GM15510 (cell line): Measurements from ENCODE around the gene SERPINH1.
A peak's percentile ranks its signal among the peaks of the same experiment; 100 is the strongest.

Experiments
- POLR2A ChIP-seq: IDR thresholded peaks from 3 replicates; pipeline ENCODE4 v1.6.1; 2011; ENCODE audit warnings: borderline replicate concordance; ENCODE audit not compliant: insufficient read length; ENCODE audit errors: extremely low read depth

The SERPINH1 gene

DNA sequence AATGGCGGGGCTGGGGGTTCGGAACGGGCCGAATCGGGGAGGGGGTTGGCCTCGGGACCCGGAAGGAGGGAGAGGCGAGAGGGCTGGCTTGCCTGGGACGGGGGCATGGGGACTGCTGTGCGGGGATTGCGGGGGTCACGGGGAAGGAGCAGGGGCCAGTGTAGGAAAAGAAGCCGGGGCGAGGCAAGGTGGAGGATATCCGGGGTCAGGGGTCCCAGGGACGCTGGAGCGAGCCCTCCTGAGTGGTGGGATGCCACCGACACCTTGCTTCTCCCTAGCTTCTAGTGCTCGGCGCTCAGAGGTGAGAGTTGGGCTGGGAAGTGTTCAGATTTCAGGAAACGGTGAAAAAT, 35.9 kb upstream of the SERPINH1 start:
- TF ChIP-seq POLR2A: no peak

DNA sequence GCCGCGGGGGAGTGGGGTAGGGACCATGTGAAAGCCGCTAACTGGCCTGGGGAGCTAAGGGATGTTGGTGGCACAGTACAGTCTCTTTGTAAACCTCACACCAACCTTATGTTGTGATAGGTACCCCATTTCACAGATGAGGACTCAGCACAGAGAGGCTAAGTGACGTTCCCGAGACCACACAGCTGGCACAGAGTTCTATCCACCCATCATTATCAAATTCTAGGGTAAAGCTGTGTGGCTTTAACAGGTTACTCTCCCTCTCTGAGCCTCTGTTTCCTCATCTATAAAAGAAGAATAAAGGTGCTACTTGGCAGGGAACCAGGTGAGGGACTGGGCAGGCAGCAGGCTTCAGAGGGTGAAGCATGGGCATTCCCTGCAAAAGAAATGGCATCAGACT, 34.9 kb upstream of the SERPINH1 start:
- no peak for TF ChIP-seq POLR2A

DNA sequence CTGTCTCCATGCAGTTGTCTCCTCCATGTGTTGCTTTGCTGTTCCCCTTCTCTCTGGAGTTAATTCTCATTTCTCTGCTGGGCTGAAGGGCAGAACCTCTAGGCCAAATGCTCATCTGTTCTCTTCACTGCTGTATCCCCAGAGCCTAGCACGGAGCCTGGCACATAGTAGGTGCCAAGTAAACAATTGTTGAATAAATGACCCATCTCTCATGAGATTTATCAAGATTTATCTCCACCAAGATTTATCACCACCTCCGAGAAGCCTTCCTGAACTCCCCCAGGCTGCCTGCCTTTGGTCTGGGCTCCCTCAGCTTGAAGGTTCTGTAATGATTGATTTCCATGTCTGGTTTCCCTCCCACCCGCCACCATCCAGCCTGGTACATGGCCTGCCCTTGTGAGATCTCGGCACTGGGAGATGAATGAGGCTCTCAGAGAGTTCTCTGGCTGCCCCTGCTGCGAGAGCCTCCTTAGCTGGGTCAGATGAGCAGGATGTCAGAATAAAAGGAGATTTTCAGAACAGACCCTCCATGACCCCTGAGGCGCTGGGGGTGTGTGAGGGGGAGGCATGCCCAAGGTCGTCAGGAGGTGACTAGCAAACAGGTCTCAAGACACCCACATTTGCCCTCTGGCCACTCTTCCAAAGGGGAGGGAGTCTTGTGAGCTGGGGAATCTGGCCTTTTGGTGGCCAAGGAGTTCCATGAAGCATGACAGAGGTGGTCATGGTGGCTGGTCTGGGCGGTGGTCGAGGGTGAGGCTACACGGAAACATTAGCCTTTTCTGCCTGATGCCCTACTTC, 33.9 kb upstream of the SERPINH1 start:
- TF ChIP-seq POLR2A: no peak

DNA sequence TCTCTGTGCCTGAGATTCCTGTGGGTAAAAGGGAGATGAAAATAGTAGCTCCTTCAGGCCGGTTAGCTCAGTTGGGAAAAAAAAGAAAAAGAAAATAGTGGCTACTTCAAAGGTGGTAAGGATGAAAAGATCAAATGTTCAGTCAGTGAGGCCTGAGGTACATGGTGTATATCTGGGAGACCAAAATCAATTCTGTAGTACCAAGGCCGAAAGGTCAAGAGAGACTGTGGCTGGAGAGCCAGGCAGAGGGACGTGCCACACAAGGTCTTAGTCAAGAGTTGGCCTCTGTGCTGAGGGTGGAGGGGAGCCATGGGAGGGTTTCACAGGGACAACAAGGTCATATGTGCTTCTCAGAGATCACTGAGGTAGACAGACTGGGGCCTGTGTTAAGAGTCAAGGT, 31.5 kb upstream of the SERPINH1 start:
- TF ChIP-seq POLR2A: no peak

DNA sequence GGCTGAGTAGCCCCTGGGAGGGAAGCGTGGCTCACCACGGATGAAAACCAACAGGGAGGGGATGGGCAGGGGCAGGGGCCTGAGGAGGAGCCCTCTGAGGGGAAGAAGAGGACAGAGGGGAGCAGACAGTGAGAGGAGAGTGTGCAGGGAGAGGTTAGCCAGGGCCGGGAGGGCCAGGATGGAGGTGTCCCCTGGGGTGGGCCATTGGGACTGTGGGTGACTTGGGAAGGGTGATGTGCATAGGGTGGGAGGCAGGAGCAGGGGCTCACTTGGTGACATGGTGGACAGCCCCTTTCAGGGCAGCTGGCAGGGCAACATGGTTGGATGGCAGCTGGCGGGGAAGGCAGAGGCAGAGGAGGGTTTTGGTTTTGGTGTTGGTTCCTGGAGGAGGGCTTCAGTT, 30.7 kb upstream of the SERPINH1 start:
- TF ChIP-seq POLR2A: no peak

DNA sequence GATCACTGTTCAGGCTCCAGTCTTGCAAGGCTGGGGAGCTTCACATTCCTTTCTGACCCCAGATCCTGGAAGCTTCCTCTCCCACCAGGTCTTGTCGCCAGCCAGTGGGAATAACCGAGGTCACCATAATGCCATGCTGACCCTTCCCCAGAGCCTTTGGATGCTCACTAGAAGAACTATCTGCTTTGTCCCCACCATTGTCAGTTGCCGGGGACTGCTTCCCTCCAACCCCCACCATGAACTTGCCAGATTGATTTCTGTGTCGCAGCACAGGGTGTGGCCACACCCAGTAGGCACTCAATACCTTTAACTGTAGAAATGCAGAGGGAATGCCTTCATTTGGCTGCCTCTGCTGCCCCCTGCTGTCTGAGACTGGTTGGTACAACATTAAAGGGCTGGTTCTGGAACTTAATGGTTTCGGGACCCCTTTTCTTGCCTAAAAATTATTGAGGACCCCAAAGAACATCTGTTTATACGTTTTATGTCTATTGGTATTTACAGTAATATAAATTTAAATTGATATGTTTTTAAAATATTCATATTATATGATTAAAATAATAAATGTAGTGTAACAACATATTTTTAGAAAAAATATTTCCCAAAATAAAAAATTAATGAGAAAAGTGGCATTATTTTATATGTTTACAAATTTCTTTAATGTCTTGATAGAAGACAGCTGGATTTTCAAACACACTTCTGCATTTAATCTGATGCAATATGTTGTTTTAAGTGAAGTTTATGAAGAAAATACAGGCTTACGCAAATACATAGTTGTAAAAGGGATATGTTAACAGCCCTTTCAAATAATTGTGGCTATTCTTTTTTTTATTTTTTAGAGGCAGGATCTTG, 29.6 kb upstream of the SERPINH1 start:
- TF ChIP-seq POLR2A: no peak

DNA sequence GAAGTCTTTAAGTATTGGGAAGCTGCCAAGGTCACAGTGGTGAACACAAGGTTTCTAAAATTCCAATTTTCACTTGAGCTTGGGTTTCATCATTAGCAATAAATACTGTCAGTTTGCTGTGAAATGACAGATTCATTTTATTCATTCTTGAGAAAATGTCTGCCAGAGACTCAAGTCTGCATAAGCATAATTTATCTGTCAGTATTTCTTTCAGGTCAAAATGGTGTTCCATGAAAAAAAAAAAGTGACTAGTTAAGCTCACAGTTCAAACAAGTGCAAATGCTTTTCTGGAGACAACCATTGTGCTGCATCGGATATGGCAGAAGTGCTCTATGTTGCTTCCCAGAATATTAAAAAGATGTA, 28.2 kb upstream of the SERPINH1 start:
- no peak for TF ChIP-seq POLR2A

DNA sequence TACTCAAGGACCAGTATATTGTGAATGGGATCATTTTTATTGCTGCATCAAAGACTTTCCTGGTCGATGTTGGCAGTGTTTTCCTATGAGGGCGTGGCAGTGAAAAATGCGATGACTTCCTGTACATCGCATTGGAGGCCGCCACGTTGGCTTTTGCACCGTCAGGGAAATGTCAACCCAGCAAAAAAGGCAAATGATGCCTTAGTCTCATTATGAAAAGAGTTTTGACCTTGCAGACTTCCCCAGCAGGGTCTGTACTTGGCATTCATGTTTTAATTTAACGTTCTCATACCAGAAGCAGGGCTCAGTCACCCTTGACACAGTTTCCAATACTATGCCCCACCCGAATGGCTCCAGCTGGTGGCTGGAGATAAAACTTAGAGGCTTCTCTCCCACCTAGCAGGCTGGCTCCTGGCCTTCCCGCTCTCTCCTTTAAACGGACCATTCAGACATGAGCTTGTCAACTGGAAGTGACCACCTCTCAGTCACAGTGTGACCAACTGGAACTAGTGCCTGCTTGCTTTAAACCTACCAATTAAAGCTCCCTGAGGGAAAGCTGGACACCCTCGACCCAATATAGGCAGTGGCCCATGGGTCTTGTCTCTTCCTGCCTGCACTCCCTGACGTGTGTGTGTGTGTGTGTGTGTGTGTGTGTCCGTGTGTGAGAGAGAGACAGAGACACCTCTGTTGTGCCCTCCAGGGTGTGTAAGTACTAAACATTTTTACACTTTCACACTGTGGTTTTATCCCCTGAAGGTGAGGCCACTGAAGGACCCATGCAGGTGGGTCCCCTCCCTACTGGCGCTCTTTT, 27.6 kb upstream of the SERPINH1 start:
- TF ChIP-seq POLR2A: no peak

DNA sequence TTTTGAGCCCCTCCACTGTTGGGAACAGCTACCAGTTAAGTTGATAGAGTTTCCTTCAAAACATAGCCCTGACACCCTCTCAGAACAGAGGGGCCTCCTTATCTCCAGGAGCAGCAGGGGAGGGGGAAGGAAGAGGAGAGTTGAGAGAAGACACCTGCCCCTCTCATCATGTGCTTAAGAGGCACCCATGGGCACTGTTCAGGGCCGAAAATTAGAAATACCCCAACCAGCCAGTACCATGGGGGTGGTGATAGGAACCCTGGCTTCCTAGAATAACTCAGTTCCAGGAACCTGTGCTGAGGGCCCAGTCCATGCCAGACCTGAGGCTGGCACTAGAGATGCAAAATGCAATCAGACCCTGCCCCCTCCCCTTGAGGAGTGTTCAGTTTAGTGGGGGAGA, 27.0 kb upstream of the SERPINH1 start:
- TF ChIP-seq POLR2A: no peak

DNA sequence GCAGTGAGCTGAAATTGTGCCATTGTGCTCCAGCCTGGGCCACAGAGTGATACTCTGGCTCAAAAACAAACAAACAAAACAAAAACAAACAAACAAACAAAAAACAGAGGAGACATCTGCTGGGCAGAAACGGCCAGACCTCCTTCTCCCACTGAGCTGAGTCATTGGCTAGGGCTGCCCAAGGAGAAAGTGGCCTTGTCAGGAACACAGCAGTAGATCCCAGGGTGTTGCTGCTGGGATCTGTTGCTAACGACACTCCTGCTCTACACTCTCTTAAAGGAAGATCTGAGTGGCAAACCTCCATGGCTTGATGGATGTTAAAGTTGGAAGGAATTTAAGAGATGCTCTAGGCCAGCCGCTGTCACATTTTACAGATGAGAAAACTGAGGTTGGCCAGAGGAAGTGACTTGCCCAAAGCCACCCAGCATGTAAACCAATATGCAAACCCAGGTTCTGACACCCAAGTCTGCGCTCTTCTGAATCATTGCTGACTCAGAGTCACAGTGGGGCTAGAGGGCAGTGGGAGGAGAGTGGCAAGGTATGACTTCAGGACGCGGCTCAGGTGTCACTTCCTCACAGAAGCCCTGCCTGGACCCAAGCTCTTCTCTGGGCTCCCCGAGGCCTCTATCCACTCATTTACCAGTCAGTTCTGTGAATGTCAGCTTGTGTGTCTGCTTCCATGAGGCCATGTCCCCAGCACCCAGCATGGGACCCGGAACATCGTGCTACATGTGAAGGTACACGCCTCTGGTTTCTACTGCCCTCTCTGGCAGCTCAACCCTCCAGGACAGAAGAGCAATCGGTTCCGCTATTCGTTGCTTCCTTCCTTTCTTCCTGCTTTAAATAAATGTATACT, 25.0 kb upstream of the SERPINH1 start:
- peak; percentile 57 for TF ChIP-seq POLR2A

DNA sequence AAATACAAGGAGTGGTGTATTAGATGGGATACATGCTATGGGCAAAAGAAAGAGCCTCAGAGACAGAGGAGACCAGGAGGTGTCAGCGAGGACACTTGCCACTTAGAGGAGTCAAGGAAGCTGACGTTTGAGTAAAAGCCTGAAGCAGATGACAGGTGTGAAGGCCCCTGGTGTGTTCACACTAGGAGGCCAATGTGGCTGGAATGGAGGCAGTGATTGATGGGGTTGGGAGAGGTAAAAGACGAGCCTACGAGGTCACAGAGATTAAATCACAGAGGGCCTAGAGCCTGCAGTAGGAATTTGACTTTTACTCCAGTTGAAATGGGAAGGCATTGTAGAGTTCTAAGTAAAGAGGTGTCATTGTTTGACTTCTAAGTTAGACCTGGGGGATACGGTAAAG, 24.3 kb upstream of the SERPINH1 start:
- TF ChIP-seq POLR2A: no peak

DNA sequence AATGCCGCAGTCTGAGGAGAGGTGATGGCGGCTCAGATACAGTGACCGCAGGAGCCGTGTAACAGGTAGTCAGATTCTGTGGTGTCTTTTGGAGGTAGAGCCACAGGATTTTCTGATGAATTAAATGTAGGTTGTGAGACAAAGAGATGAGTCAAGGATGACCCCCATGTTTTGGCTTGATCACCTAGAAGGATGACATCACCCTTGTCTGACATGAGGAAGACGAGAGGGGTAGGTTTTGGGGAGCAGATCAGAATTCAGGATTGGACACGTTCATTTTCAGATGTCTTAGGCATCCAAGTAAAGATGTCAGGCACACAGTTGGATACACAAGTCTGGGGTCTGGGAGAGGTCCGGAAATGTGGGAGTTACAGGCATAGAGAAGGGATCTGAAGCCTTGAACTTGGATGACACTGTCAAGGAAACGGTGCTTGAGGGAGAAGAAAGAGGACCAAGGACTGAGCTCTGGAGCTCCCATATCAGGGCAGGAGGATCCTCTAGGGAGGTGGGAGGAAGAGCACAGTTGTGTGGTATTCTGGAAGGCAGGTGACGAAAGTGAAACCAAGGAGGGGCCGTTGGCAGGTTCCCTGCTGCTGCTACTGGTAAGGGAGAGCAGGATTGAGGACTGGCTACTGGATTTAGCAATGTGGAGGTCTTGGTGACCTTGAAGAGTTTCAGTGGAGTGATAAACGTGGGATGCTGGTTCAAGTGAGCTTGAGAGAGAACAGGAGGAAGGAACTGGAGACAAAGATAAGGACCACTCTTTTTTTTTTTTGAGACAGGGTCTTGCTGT, 23.7 kb upstream of the SERPINH1 start:
- no peak for TF ChIP-seq POLR2A

DNA sequence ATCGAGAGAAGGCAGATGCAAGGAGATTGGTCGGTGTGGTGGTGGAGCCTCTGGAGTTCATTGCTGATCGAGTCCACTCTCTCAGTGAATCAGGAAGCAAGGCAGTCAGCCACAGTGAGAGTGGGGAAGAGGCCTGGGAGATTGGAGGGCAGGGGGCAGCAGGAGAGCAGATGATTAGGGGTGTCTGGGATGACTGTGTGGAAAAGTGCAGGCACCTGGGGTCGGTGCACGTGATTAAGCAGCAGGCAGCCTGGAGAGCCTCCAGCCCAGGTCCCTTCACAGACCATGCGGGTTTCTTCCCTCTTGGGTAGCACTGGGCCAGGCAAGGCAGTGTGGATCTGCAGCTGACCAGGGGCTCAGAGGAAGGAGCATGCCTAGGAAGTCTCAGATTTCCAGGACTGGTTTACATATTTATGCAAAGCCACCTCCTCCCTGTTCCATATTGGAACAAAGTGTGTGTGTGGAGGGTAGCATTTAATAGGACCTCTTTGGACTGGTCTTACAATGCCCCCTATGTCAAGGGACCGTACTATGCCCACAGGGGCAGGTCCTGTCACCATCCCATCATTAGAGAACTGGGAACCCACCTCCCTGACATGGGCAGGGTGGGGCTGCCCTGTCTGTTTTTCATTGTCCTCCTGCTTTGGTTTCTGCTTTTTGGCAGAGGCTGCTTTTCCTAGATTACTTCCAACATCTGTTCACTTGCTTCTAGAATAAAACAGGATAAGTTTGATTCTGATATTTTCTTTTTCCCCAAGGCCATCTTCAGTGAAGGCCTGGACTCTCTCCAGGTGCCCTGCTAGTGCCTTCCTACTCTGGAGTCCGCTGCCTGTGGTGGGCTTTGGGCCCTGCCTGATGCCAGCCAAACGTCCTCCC, 22.4 kb upstream of the SERPINH1 start:
- TF ChIP-seq POLR2A: no peak
